ENCODE data around the gene ZNF445.

Gene ZNF445

GRCh38 chr3:44409640-44410410 is 67.6 kb downstream of the ZNF445 start:
- Histone ChIP-seq H3K27ac (ENCODE audit: low read depth, low read length) (no peak overlapping the region), H3K27me3 (ENCODE audit: control insufficient read depth, low read length) (no peaks in the 10 kb centered on the region), H4K20me1 (ENCODE audit: control insufficient read depth, insufficient read depth, low read depth, low read length) (no peaks in the 10 kb centered on the region), H3K9me2 (replicated peaks; ENCODE audit: control insufficient read depth, low read length) (no peaks in the 10 kb centered on the region), H3K4me2 (ENCODE audit: low read length) (no peak overlapping the region), H3K36me3 (ENCODE audit: control insufficient read depth, low read length) (no peaks in the 10 kb centered on the region), H3K79me2 (ENCODE audit: control insufficient read depth, low read length) (no peaks in the 10 kb centered on the region), H3K9me3 (ENCODE audit: control insufficient read depth, insufficient read depth, low read length) (no peaks in the 10 kb centered on the region), H3K4me1 (ENCODE audit: control insufficient read depth, low read length) (no peaks in the 10 kb centered on the region), H3F3A (ENCODE audit: control insufficient read depth, insufficient read depth) (no peaks in the 10 kb centered on the region), H3K4me3 (ENCODE audit: low read length) (no peak overlapping the region)
- TF ChIP-seq EZH2phosphoT487 (IDR thresholded peaks at IDR 0.05; ENCODE audit: borderline replicate concordance, low read length) (no peak), CTCF (IDR thresholded peaks at IDR 0.05; ENCODE audit: low read depth, low read length, poor library complexity, severe bottlenecking) (no peak)

GRCh38 chr3:44402548-44402947 is 74.9 kb downstream of the ZNF445 start:
- no peak for TF ChIP-seq EZH2phosphoT487 (IDR thresholded peaks at IDR 0.05; ENCODE audit: borderline replicate concordance, low read length)
- no peak for TF ChIP-seq CTCF (IDR thresholded peaks at IDR 0.05; ENCODE audit: low read depth, low read length, poor library complexity, severe bottlenecking)
- no peak overlapping the region for H3K4me3 ChIP-seq (ENCODE audit: low read length)
- no peaks in the 10 kb centered on the region for H3K36me3 ChIP-seq (ENCODE audit: control insufficient read depth, low read length)

GRCh38 chr3:44400771-44401170 is 76.7 kb downstream of the ZNF445 start:
- Histone ChIP-seq H3K4me1 (ENCODE audit: control insufficient read depth, low read length) (no peaks in the 10 kb centered on the region), H3F3A (ENCODE audit: control insufficient read depth, insufficient read depth) (no peaks in the 10 kb centered on the region), H3K9me3 (ENCODE audit: control insufficient read depth, insufficient read depth, low read length) (no peaks in the 10 kb centered on the region), H4K20me1 (ENCODE audit: control insufficient read depth, insufficient read depth, low read depth, low read length) (no peaks in the 10 kb centered on the region), H3K79me2 (ENCODE audit: control insufficient read depth, low read length) (no peaks in the 10 kb centered on the region), H3K27ac (ENCODE audit: low read depth, low read length) (no peak overlapping the region), H3K4me3 (ENCODE audit: low read length) (no peak overlapping the region), H3K9me2 (replicated peaks; ENCODE audit: control insufficient read depth, low read length) (no peaks in the 10 kb centered on the region), H3K27me3 (ENCODE audit: control insufficient read depth, low read length) (no peaks in the 10 kb centered on the region), H3K4me2 (ENCODE audit: low read length) (no peak overlapping the region), H3K36me3 (ENCODE audit: control insufficient read depth, low read length) (no peaks in the 10 kb centered on the region)
- no peak for TF ChIP-seq EZH2phosphoT487 (IDR thresholded peaks at IDR 0.05; ENCODE audit: borderline replicate concordance, low read length)
- no peak for TF ChIP-seq CTCF (IDR thresholded peaks at IDR 0.05; ENCODE audit: low read depth, low read length, poor library complexity, severe bottlenecking)

More at GRCh38 chr3:44402548-44402947, 74.9 kb downstream of the ZNF445 start:
- H3F3A ChIP-seq (ENCODE audit: control insufficient read depth, insufficient read depth) = no peaks in the 10 kb centered on the region
- no peaks in the 10 kb centered on the region for H3K4me1 ChIP-seq (ENCODE audit: control insufficient read depth, low read length)
- H3K79me2 ChIP-seq (ENCODE audit: control insufficient read depth, low read length) = no peaks in the 10 kb centered on the region
- no peak overlapping the region for H3K27ac ChIP-seq (ENCODE audit: low read depth, low read length)
- H4K20me1 ChIP-seq (ENCODE audit: control insufficient read depth, insufficient read depth, low read depth, low read length) = no peaks in the 10 kb centered on the region
- H3K27me3 ChIP-seq (ENCODE audit: control insufficient read depth, low read length) = no peaks in the 10 kb centered on the region
- H3K9me2 ChIP-seq (replicated peaks; ENCODE audit: control insufficient read depth, low read length) = no peaks in the 10 kb centered on the region
- no peak overlapping the region for H3K4me2 ChIP-seq (ENCODE audit: low read length)
- H3K9me3 ChIP-seq (ENCODE audit: control insufficient read depth, insufficient read depth, low read length) = no peaks in the 10 kb centered on the region

Measured in DOHH2 (cell line).